Panc1 (cell line): ENCODE results near the gene EMD.

Source experiments
- POLR2AphosphoS5 ChIP-seq: IDR thresholded peaks from 2 replicates; pipeline ENCODE4 v1.6.1; 2012; ENCODE audit warnings: mild to moderate bottlenecking, low read depth, low read length, moderate library complexity
- TF ChIP-seq, protein P1 (sequence below): fragments of 450-650 bp; IDR thresholded peaks from 2 replicates; pipeline ENCODE4 v1.5.1; 2017; ENCODE audit warnings: mild to moderate bottlenecking
- TF ChIP-seq, protein P2 (sequence below), 2 experiments: IDR thresholded peaks; 2 replicates each; pipeline ENCODE4 v1.6.1; 2011 to 2012; ENCODE audit warnings: low read depth in 2 of 2, control low read depth in 1 of 2, low read length in 1 of 2, mild to moderate bottlenecking in 1 of 2, moderate library complexity in 1 of 2; ENCODE audit not compliant: insufficient read depth in 1 of 2

DNA sequence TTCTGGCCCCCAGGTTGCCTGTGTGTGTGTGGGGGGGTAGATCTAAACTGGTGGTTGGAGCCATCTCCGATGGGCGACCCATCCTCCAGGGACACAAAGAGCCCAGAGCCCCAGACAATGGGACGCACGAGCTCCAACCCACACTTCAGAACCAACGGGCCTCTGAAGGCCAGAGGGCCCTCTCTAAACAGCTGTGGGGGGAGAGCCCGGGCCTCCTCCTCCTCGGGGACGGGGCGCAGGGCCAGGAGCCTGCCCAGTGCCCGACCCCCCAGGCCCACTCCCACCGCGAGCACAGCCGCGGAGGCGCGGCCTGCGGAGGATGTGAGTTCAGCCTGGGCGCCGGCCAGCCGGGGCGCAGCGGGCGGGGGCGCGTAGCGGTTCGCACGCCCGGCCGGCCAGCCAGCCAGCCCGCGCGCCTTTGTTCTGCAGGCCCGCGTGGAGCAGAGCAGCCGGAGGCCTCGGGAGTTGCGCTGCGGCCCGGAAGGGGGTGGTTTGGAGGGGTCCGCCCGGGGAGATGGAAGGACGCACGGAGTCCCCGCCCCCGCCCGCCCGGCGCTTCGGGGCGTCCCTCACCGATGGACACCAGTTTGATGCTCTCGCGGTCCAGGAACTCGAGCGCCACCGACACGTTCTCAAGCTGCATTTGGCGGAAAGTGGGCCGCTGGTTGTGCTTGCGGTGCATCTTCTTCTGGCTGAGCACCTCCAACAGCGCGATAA, 8.6 kb upstream of the EMD start:
- TF ChIP-seq, protein P1, sequence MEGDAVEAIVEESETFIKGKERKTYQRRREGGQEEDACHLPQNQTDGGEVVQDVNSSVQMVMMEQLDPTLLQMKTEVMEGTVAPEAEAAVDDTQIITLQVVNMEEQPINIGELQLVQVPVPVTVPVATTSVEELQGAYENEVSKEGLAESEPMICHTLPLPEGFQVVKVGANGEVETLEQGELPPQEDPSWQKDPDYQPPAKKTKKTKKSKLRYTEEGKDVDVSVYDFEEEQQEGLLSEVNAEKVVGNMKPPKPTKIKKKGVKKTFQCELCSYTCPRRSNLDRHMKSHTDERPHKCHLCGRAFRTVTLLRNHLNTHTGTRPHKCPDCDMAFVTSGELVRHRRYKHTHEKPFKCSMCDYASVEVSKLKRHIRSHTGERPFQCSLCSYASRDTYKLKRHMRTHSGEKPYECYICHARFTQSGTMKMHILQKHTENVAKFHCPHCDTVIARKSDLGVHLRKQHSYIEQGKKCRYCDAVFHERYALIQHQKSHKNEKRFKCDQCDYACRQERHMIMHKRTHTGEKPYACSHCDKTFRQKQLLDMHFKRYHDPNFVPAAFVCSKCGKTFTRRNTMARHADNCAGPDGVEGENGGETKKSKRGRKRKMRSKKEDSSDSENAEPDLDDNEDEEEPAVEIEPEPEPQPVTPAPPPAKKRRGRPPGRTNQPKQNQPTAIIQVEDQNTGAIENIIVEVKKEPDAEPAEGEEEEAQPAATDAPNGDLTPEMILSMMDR, result no peak
- no peak for TF ChIP-seq POLR2AphosphoS5
- TF ChIP-seq, protein P2, sequence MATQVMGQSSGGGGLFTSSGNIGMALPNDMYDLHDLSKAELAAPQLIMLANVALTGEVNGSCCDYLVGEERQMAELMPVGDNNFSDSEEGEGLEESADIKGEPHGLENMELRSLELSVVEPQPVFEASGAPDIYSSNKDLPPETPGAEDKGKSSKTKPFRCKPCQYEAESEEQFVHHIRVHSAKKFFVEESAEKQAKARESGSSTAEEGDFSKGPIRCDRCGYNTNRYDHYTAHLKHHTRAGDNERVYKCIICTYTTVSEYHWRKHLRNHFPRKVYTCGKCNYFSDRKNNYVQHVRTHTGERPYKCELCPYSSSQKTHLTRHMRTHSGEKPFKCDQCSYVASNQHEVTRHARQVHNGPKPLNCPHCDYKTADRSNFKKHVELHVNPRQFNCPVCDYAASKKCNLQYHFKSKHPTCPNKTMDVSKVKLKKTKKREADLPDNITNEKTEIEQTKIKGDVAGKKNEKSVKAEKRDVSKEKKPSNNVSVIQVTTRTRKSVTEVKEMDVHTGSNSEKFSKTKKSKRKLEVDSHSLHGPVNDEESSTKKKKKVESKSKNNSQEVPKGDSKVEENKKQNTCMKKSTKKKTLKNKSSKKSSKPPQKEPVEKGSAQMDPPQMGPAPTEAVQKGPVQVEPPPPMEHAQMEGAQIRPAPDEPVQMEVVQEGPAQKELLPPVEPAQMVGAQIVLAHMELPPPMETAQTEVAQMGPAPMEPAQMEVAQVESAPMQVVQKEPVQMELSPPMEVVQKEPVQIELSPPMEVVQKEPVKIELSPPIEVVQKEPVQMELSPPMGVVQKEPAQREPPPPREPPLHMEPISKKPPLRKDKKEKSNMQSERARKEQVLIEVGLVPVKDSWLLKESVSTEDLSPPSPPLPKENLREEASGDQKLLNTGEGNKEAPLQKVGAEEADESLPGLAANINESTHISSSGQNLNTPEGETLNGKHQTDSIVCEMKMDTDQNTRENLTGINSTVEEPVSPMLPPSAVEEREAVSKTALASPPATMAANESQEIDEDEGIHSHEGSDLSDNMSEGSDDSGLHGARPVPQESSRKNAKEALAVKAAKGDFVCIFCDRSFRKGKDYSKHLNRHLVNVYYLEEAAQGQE (IDR thresholded peaks at IDR 0.05; ENCODE audit: insufficient read depth in 1 of 2, low read depth in 2 of 2, low read length in 1 of 2), result no peak
